SIG-M5 treated with dmso at 0.1 percent for 504 hours (cell line): ENCODE measurements around the gene DTNBP1.
A peak's percentile ranks its signal among the peaks of the same experiment; 100 is the strongest.

ENCODE experiments used
- DNase-seq: peaks from one replicate; lab custom pipeline; 2025; ENCODE audit not compliant: unreplicated experiment; lab: John Stamatoyannopoulos, UW

Gene DTNBP1

DNA sequence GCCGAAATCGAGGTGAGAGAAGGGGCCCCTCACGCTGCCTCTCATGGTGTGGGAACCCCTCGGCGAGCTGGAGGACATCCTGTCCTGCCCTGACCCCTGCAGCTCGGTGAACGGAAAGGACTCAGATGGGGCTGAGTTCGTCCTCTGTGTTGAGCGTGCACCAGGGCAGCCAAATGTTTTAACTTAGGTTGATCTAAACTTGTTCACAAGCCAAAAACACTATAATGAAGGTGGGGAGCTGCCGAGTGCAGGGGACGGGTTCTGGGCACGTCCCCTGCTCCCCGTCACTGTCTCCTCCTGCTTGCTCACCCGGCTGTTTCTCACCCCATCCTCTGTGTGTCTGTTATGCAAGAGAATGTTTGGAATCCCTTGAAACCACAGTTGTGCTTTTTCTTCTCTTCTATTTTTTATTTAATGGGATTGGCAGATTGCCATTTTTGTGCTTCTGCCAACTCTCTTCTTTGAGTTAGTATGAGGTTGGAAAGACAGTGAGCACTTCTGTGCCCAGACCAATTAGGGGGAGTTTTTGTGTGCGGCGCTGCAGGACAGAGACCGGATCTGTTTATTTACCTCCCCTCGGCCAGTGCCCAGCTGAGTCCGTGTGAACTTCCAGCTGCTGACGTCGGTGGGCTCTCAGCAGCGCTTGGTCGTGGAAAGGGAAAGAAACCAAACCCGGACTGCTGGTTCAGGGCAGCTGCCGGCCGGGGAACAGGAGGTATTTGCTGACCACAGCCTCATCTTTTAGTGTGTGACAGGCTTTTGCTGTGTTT is 158.1 kb downstream of the DTNBP1 start:
- DNase-seq, result no peak

DNA sequence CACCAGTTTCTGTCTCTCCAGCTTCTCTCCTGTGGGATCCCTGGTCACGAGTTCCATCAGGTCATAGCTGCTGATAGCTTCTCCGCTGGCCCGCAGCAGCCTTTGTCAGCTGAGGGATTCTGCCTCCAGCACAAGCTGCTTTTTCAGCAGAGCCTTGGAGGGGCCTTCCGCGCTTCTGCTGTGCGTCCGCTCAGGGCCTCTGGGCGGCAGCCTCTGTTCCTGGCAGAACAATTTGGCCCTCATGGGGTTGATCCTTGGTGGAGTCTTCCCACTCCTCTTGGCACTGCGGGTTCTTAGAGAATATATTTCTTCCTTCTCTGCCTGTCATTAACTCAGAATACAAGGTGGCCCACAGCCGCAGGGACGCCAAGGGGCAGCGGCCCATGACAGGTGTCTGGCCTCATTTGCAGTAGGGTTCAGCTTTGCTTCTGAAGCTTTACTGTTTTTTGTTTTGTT is 158.8 kb downstream of the DTNBP1 start:
- no peak for DNase-seq

DNA sequence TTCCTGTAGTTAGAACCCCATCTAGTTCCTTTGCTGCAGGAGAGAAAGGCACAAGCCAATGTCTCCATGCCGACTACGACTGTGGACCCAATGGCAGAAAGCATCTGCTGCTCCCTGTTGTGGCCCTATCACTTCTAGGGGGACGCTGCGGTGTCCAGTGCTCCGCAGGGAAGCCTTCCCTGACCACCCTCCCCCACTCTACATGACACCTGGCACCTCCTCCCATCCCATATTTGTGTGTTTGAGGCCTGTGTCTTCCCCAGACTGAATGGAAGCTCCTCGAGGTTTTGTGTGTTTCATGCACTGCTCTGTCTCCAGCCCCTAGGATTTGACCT is 159.5 kb downstream of the DTNBP1 start:
- no peak for DNase-seq

DNA sequence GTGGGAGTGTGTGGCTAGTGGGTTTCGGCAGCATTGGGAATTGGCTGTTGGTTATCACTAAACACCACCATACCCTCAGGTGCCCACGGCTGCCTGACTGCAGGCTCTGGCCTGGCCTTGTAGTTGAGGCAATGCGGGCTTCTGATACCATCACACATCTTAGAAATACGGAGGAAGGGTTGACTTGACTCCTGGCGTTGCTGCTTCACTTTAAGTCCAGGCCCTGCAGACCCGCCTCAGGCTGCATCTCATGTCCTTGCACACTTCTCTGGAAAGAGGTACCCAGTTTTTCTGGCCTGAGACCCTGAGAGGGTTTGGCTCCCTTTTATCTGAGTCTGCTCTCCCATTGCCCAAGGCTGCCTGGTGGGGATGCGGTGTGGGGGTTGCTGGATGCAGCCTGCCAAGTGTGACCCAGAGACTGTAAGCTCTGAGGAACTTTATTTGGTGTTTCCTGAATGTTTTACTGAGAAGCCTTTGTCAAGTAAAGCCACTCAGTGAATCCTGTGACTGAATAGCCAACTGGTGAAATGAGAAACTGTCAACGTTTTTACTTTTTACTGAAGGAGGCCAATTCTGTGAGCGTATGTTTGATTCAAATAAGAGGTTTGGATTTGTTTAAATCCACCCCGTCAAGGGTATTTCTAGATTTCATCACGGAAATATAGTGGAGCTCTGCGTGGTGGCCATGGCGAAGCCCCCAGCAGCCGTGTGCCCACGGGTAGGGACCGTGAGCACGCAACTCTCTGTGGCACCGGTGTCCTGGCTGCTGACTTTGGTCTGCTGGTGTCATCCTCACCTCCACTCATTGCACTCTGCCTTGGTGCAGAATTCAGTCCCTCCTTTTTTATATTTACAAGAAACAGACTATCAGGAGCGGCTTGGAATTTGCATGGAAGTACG is 160.1 kb downstream of the DTNBP1 start:
- DNase-seq, result no peak

DNA sequence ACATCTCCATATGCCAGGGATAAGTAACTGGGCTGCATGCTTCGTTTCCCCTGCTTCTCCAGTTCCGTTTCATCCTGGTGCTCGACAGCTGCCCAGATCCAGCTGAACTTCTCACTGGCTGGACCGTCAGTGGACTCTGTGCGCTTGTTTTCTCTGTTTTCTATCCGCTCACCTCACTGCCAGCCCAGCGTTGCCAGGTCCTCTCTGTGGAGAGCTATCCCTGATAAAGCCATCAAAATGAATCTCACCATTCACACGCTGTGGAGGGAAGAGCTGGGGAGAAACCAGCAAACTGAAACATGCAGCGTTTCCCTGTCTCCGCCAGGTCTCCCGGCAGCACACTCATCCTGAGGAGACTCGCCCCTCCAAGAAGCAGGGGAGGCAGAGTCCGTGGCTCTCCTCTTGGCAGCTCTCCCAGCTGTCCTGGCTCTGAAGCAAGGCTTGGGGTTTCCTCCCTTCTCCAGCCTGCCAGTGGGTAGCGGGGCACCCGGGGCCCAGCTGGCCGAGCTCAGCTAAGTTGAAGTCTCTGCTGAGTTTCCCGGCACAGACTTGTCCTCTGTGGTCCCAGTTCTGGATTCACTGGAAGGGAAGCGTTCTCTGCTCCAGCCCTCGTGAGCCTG is 160.9 kb downstream of the DTNBP1 start:
- no peak for DNase-seq

DNA sequence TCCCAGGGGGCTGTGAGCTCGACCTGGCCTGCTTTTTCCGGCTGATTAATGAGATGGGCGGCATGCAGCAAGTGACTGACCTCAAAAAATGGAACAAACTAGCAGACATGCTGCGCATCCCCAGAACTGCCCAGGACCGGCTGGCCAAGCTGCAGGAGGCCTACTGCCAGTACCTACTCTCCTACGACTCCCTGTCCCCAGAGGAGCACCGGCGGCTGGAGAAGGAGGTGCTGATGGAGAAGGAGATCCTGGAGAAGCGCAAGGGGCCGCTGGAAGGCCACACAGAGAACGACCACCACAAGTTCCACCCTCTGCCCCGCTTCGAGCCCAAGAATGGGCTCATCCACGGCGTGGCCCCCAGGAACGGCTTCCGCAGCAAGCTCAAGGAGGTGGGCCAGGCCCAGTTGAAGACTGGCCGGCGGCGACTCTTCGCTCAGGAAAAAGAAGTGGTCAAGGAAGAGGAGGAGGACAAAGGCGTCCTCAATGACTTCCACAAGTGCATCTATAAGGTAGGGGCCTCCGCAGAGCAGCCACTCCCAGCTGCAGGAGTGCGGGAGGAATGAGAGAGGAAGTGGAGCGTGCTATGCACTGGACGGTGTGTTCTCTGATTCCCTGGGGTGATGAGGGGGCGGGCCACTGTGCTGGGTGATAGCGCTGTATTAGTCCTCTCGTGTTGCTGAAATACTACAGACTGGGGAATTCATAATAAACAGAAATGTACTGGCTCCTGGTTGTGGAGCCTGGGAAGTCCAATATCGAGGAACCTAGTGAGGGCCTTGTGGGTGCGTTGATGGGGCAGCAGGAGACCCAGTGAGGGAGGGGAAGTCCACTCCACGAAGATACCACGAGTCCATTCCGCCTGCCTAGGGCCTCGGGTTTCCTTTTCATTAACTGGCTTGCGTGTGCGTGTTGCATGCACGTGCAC is 161.7 kb downstream of the DTNBP1 start:
- no peak for DNase-seq

DNA sequence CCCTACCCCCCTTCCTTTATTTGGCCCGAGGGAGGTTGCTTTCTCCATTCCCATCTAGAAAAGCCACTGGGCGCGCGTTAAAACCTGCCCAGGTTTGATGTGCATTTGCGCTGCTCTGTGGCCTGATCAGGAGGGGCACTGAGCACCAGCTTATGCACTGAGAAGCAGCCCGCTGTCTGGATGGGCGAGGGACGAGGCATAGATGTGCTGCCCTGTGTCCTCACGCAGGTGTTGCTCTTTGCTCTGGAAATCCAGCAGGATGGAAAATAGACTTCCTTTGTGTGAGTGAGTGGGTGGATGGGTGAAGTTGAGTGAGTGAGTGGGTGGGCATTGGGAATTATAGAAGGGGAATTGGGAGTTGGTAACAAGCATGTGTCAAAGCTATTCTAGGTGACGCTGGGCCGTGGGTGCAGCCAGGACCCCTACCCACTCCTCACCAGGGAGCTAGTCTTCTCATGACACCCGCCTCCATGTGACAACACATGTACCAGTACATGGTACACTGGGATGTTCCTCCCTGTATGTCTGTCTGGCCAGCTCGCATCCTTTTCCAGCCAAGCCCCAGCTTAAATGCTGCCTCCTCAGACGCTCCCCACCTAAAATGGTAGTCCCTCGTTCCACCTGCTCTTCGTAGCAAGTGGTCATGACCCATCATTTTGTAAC is 162.6 kb downstream of the DTNBP1 start:
- DNase-seq, result no peak

DNA sequence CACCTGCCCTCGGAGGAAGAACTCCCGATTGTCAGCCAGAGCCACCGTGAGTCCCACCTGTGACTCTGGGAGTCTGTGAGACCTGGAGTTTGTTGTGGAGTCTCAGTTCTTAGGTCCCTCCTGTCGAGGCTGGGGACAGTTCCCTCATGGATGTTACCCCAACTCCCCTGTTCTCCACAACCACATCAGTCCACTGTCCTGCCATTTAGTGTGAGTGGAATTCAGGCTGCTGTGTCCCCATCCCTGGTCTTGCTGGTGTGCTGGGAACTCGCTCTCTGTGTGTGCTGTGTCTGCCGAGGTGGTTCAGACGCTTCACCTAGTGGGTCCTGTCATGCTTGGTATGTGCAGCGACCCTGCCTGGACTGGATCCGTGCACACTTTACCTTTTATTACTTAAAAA is 163.2 kb downstream of the DTNBP1 start:
- no peak for DNase-seq

DNA sequence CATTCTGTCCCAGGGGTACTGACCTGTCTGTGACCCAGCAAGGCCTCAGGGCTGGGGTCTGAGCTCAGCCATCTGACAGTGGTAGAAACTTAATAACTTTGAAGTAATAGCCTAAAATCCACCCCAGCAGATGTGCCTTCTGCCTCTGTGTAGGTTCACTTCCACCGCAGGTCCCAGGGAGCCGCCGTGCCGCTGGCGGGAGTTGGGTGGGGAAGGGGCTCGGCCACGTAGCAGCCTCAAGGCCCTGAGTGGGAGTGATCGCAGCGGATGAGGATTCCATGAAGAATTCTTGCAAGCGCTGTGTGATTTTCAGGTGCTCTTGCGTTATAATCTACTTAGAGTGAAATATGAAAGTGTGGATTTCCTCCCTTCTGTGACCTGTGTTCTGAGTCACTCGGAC is 163.7 kb downstream of the DTNBP1 start:
- no peak for DNase-seq

DNA sequence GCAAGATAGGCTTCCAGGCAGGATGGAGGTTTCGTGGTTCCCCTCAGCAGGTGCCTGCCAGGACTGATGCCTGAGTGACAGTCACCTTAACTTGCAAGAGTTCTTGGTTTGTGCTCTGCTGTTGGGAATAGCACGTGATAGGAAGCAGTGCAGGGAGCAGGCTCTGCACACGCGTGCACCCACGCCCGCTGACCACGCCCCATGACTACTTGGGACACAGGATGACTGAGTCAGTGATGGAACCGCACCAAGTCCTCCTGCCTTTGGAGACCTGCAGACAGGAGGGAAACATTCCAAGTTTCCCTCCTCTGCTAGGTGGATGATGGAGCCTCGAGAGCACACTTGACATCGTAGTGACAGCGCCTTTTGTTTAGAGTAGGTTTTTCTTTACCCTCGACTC is 164.2 kb downstream of the DTNBP1 start:
- DNase-seq, result no peak

DNA sequence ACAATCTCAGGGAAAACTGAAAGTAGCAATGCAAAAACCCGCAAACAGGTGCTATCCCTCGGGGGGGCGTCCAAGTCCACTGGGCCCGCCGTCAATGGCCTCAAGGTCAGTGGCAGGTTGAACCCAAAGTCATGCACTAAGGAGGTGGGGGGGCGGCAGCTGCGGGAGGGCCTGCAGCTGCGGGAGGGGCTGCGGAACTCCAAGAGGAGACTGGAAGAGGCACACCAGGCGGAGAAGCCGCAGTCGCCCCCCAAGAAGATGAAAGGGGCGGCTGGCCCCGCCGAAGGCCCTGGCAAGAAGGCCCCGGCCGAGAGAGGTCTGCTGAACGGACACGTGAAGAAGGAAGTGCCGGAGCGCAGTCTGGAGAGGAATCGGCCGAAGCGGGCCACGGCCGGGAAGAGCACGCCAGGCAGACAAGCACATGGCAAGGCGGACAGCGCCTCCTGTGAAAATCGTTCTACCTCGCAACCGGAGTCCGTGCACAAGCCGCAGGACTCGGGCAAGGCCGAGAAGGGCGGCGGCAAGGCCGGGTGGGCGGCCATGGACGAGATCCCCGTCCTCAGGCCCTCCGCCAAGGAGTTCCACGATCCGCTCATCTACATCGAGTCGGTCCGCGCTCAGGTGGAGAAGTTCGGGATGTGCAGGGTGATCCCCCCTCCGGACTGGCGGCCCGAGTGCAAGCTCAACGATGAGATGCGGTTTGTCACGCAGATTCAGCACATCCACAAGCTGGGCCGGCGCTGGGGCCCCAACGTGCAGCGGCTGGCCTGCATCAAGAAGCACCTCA is 166.3 kb downstream of the DTNBP1 start:
- no peak for DNase-seq

DNA sequence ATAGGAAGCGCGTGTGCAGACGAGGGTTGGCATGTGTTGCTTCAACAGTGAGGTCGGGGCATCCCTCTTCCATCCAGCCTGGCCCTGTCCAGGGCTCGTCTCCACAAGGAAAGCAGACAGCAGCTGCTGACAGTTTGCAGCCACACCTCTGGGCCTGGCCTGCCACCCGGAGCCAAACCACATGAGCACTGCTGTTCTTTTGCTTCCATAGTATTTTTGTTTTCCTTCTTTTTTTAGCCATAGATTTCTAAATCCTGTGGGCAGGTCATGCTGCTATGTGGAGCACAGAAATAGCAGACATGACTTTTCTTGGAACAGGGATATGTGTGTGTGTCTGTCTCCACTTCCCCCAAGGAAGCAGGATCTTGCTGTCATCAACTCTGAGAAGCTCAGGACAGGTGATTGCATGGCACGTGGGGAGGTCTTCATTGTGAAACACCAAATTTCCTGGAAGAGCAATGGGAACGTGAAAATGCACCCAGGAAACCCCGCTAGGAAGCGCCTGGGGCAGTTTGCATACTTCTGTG is 167.4 kb downstream of the DTNBP1 start:
- DNase-seq, result no peak

DNA sequence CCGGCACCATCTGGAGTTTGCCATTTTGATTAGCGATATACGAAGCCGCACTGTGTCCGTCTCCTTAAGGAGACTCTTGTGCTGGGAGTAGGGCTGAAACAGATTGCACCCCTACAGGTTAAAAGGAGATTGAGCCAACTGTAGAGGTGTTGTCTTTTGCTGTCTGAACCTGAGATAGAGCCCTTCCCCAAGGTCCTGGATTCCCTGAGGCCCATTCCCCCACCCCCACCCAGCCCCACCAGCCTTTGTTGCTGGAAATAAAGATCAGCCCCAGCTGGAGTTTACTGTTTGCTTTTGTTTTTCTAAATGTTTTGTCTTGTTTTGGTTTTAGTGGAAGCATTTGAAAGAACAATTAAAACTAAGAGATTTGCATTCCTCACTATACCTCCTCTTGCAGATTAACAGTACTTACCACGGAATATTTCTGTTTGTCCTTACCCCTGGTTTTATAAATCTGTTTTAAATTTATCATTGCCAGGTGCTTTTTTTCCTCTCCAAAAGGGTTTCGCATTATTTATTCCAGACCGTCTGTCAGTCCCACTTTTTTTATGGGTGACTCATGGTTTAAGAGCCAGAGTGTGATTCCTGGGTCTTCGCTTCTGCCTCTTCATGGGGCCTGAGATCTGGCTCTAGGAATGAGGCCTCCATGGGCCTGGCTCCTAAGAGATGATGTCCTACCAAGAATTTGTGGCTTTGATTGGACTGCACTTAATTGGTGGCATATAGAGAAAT is 169.2 kb downstream of the DTNBP1 start:
- no peak for DNase-seq

DNA sequence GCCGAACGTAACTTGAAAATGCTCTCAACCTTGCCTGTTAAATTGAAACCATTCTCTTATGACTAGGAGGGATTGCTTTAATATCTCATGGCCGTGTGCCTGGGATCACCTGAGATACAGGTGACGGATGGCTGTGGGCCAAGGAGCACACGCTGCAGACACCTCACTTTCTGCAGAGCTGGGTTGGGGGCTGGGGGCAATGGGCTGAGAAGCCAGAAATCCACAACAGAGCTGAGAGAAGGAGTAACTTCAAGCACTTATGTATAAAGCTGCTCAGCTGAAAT is 170.9 kb downstream of the DTNBP1 start:
- DNase-seq, result no peak

DNA sequence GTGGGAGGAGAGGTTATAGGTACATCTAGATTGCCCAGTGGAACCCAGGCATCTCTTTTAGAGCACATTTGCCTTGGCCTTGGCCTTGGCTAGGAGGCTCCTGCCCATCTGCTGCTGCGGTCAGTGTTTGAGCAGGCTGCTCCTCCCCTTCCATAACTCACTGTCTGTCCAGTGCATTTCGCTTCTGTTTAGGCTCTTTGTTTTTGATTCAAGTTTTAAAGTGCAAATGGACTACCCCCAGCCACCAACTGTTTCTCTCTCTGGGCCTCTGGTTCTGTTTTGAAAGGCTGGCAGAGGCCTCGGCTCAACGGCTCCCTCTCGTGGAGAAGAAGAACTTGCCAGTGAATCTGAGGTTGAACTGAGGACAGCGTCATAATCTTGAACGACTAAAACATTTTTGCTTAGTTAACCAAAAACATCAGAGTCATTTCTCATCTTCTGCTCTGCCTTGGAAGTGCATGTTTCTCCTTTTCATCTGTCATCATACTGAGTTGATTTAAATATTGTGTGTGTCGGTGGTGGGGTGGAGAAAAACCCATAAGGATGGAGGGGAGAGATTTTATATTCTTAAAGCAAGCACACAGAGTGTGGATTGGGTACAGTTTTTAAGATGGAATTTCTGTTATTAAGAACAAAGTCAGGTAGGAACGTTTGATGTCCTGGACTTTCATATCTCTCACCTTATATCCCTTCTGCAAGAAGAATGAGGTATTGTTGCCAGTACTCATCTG is 171.4 kb downstream of the DTNBP1 start:
- DNase-seq, result peak; percentile 20

DNA sequence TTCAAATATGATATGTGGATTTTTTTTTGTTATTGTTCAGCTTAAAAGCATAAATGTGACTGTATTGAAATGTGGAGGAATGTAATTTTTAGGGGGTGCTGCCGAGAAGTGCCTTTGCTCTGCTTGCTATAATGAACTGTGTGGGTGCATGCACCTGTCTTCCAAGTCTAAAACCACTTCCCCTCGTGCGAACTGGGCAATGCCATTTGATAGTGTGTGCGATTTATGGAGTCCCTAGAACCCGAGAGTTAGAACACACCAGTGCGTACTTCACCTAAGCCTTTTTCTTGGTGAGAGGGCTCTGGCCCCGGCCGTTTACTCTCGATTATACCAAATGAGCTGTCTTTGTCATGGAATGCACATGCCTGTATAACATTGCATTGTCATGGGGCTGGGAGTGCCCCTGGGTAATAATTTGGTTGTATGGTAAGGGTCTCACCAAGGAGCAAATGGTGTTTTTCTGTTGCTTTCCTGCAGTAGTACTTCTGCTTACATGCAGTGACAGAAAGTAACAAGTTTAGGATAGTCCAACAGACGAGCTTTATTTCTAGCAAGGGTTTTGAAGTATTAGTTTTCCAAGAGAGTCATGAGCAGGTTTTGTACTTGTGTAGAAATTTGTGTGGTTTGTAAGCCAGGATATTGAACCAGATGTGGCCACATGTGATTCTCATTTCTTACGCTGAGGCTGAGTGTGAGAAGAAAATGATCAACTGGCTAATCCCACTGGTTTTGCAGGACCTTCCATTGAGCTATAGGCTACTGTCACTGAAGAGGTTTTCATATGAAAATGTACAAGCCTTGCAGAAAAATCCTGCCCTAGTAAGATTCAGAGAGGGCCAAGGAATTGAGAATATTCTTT is 172.4 kb downstream of the DTNBP1 start:
- no peak for DNase-seq

DNA sequence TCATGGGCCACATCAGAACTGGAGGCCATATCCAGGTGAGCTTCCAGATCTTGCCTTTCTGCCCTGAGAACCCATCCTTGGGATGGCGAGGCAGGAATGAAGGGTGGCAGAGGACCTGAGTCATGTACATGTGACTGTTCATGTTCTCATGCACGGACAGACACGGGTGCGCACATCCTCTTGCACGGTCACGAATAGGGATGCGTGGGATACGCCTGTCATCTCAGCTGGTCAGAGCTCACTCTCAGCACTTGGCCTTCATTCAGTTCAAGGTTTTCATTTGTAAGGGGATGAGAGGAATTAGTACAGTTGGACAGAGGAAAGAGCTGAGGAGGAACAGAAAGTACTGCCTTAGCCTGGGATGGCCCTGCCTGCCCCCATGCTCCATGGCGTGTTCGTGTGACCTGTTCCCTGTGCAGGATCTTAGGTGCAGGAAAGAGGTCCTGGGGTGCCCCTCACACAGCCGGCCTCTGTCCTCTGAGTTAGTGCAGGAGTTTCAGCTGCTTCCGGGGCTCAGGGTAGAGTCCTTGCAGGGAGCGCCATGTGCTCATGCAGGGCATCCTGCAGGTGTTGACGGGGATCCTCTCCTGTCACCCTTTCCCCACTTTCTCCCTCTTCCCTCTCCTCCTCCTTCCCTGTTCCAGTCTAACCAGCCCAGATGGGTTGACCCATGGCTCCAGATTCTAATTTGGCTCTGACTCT is 173.4 kb downstream of the DTNBP1 start:
- DNase-seq, result no peak
